HG03135 (cell line): ENCODE measurements around the gene DDX39A.
"Not testable (repeated sequence)": the region's sequence is repeated elsewhere in the genome, so short reads cannot be mapped to it uniquely, and the experiment has no call there.

Experiments
- ATAC-seq: cut with Tn5 transposase; IDR thresholded peaks from one replicate; pipeline ENCODE4 v1.9.1; 2021; ENCODE audit warnings: mild to moderate bottlenecking, moderate library complexity; ENCODE audit not compliant: unreplicated experiment

The DDX39A gene

GRCh38 chr19:14367016-14367415, 52.1 kb downstream of the DDX39A start:
- peak; percentile 8 for ATAC-seq

GRCh38 chr19:14366529-14366928, 52.6 kb downstream of the DDX39A start:
- ATAC-seq: peak; percentile 45

GRCh38 chr19:14364098-14364443, 55.1 kb downstream of the DDX39A start:
- ATAC-seq: not testable (repeated sequence)

- ATAC-seq: no peak
These were observed 55.7 kb downstream of the DDX39A start for GRCh38 chr19:14363183-14364097.

- no peak for ATAC-seq
These were observed 57.3 kb downstream of the DDX39A start for GRCh38 chr19:14361824-14362223.
